SK-N-SH (cell line): ENCODE data around the gene DPP4. TPM values are rescaled to one million over a fixed set of nuclear protein-coding genes. Genes with fewer than 3 reads are reported as not detected.
A peak's percentile ranks its signal among the peaks of the same experiment; 100 is the strongest.
"Not testable (repeated sequence)": the region's sequence is repeated elsewhere in the genome, so short reads cannot be mapped to it uniquely, and the experiment has no call there.

Experiments used
- CTCF ChIA-PET: fragments of 300-600, 350-600 bp; formaldehyde crosslinking; extraction: SDS; loops from one replicate; lab custom pipeline; 2021; lab: Yijun Ruan, JAX
- POLR2A ChIA-PET: fragments of 350-600 bp; sonication (Branson Sonifier 250); formaldehyde crosslinking; extraction: SDS; loops from one replicate; lab custom pipeline; 2020; ENCODE audit warnings: antibody characterized with exemption, inconsistent platforms; lab: Yijun Ruan, JAX
- DNase-seq: peaks from one replicate; pipeline ENCODE4 v3.0.0; 2012
- H2AFZ ChIP-seq: fragments of 200-600 bp; sonication (generic); 2 replicates; pipeline ENCODE4 v1.8.1; 2016; ENCODE audit warnings: antibody characterized with exemption, mild to moderate bottlenecking, low read depth
- H3F3A ChIP-seq: fragments of 200-600 bp; sonication (generic); replicated peaks from 2 replicates; pipeline ENCODE3; 2016; ENCODE audit warnings: antibody characterized with exemption, mild to moderate bottlenecking; ENCODE audit not compliant: insufficient read depth
- H3K27ac ChIP-seq, 2 experiments: fragments of 200-500 bp in 1 of 2; fragments of 200-600 bp in 1 of 2; sonication (Bioruptor generic) in 1 of 2; sonication (generic), shearing (Covaris generic) in 1 of 2; 2 replicates each; pipeline versions ENCODE4 v1.5.1 to v1.6.1; 2014 to 2016; ENCODE audit warnings: low read depth in 2 of 2, inconsistent platforms in 1 of 2, low read length in 1 of 2, mild to moderate bottlenecking in 1 of 2, mixed read lengths in 1 of 2
- H3K27me3 ChIP-seq: fragments of 200-600 bp; sonication (generic), shearing (Covaris generic); 2 replicates; pipeline ENCODE4 v1.6.1; 2016; ENCODE audit warnings: mixed run types; ENCODE audit not compliant: insufficient read depth
- H3K36me3 ChIP-seq, 2 experiments: fragments of 200-500 bp in 1 of 2; fragments of 200-600 bp in 1 of 2; sonication (Bioruptor generic) in 1 of 2; sonication (generic) in 1 of 2; replicated peaks in 1 of 2; 2 replicates each; pipeline versions ENCODE3 to v1.5.1; 2014 to 2016; ENCODE audit warnings: low read length in 1 of 2, mild to moderate bottlenecking in 1 of 2; ENCODE audit not compliant: insufficient read depth in 2 of 2, control insufficient read depth in 1 of 2
- H3K4me1 ChIP-seq, 2 experiments: fragments of 200-500 bp in 1 of 2; fragments of 200-600 bp in 1 of 2; sonication (Bioruptor generic) in 1 of 2; sonication (generic), shearing (Covaris generic) in 1 of 2; 2 replicates each; pipeline versions ENCODE4 v1.5.1 to v1.6.1; 2014 to 2016; ENCODE audit warnings: low read depth in 1 of 2, low read length in 1 of 2, mixed run types in 1 of 2; ENCODE audit not compliant: insufficient read depth in 2 of 2, control insufficient read depth in 1 of 2
- H3K4me2 ChIP-seq: fragments of 200-600 bp; sonication (generic), shearing (Covaris generic); 2 replicates; pipeline ENCODE4 v1.6.1; 2017; ENCODE audit warnings: mixed run types
- H3K4me3 ChIP-seq, 2 experiments: fragments of 200-500 bp in 1 of 2; fragments of 200-600 bp in 1 of 2; sonication (Bioruptor generic) in 1 of 2; sonication (generic), shearing (Covaris generic) in 1 of 2; 2 replicates each; pipeline versions ENCODE4 v1.5.1 to v1.8.1; 2014 to 2016; ENCODE audit warnings: low read depth in 2 of 2, inconsistent platforms in 1 of 2, low read length in 1 of 2, mild to moderate bottlenecking in 1 of 2, mixed read lengths in 1 of 2, moderate library complexity in 1 of 2
- H3K79me2 ChIP-seq: fragments of 200-600 bp; sonication (generic); 2 replicates; pipeline ENCODE4 v1.8.1; 2017; ENCODE audit warnings: mild to moderate bottlenecking; ENCODE audit not compliant: insufficient read depth
- H3K9ac ChIP-seq: fragments of 200-600 bp; sonication (generic); 2 replicates; pipeline ENCODE4 v1.6.1; 2017; ENCODE audit warnings: mixed run types
- H3K9me2 ChIP-seq: fragments of 200-600 bp; sonication (generic); 2 replicates; pipeline ENCODE4 v1.6.1; 2017; ENCODE audit warnings: mixed run types
- H3K9me3 ChIP-seq: fragments of 200-600 bp; sonication (generic); 2 replicates; pipeline ENCODE4 v1.6.1; 2017; ENCODE audit warnings: mixed run types, mild to moderate bottlenecking, moderate library complexity
- H4K20me1 ChIP-seq: fragments of 200-600 bp; sonication (generic); 2 replicates; pipeline ENCODE4 v1.6.1; 2017; ENCODE audit warnings: mild to moderate bottlenecking, mixed run types; ENCODE audit not compliant: insufficient read depth
- CTCF ChIP-seq: fragments of 200-600 bp; sonication (generic); IDR thresholded peaks from 2 replicates; pipeline ENCODE4 v1.6.1; 2017; ENCODE audit warnings: antibody characterized with exemption, mild to moderate bottlenecking, moderate library complexity
- EP300 ChIP-seq, 2 experiments: IDR thresholded peaks; 2 replicates each; pipeline versions ENCODE4 v1.4.0 to v1.6.1; 2012; ENCODE audit warnings: borderline replicate concordance in 1 of 2, low read depth in 1 of 2, low read length in 1 of 2
- FOSL2 ChIP-seq: IDR thresholded peaks from 2 replicates; pipeline ENCODE4 v1.4.0; 2012; ENCODE audit warnings: low read depth, mild to moderate bottlenecking, moderate library complexity, borderline replicate concordance
- FOXJ3 ChIP-seq: sonication (generic); formaldehyde crosslinking; IDR thresholded peaks from 2 replicates; pipeline ENCODE4 v1.5.1; 2020; ENCODE audit warnings: mild to moderate bottlenecking, missing genetic modification reagents
- MAX ChIP-seq: IDR thresholded peaks from 2 replicates; pipeline ENCODE4 v1.4.0; 2012; ENCODE audit warnings: low read depth
- MEF2A ChIP-seq: IDR thresholded peaks from 2 replicates; pipeline ENCODE4 v1.4.0; 2012; ENCODE audit warnings: low read depth, borderline replicate concordance
- MXI1 ChIP-seq: IDR thresholded peaks from 2 replicates; pipeline ENCODE4 v1.6.1; 2012; ENCODE audit warnings: mild to moderate bottlenecking, low read depth, low read length, improper control_type of control experiment
- NRF1 ChIP-seq: IDR thresholded peaks from 2 replicates; pipeline ENCODE4 v1.6.1; 2012; ENCODE audit warnings: low read depth, mild to moderate bottlenecking, low read length
- POLR2AphosphoS5 ChIP-seq: IDR thresholded peaks from 2 replicates; pipeline ENCODE4 v1.6.1; 2012; ENCODE audit warnings: low read depth, low read length
- RAD21 ChIP-seq: IDR thresholded peaks from 2 replicates; pipeline ENCODE4 v1.6.1; 2012; ENCODE audit warnings: mild to moderate bottlenecking, low read length
- RCOR1 ChIP-seq: fragments of 150-350 bp; IDR thresholded peaks from 2 replicates; pipeline ENCODE4 v1.6.1; 2017; ENCODE audit warnings: antibody characterized with exemption, low read length
- RFX5 ChIP-seq: IDR thresholded peaks from 2 replicates; pipeline ENCODE4 v1.6.1; 2012; ENCODE audit warnings: mild to moderate bottlenecking, improper control_type of control experiment, low read length
- TCF12 ChIP-seq: IDR thresholded peaks from 2 replicates; pipeline ENCODE4 v1.4.0; 2012
- USF1 ChIP-seq: IDR thresholded peaks from 2 replicates; pipeline ENCODE4 v1.4.0; 2012; ENCODE audit warnings: low read depth, borderline replicate concordance
- WGBS: methylation state at CpG from one replicate; pipeline ENCODE4 v1.1.6; 2017; ENCODE audit warnings: low lambda C conversion rate; 5-methylcytosine and 5-hydroxymethylcytosine counted together
- polyA plus RNA-seq, 3 experiments: library from polyadenylated mRNA; depleted of rRNA; stranded (reverse); fragments of >200 nt; gene quantifications; 2 replicates each; pipeline ENCODE4 v1.2.3, GENCODE V29; 2012
- TF ChIP-seq, protein P1 (sequence below): IDR thresholded peaks from 2 replicates; pipeline ENCODE4 v1.4.0; 2012; ENCODE audit warnings: low read depth, borderline replicate concordance

Gene DPP4
- polyA plus RNA-seq, 1 of the 3 experiments (the other 2 are of a cell fraction), result 5.0 TPM

DNA sequence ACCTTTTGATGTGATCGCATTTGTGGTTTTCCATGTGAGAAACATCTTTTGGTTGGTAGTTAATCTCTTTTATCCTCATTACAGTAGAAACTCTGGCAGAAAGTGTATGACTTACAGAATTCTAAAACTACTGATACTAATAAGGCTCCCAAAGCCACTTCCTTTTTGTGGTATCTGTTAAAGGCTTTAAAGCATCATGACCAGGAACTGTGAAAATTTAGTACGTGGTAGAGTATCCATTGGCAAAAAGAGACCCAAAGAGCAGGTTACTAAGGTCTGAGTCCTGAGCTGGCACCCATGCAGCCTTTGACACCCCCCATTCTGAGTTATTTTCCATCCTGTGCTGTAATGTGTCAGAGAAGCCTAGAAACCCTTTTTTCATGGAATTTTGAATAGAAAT lies 94.5 kb downstream of the DPP4 start:
- H3K27ac ChIP-seq, result no peak overlapping the region
- H3K4me1 ChIP-seq, result no peaks in the 10 kb centered on the region
- 46% methylated on average over 2 of the region's 2 CpGs for WGBS
- H3F3A ChIP-seq, result no peaks in the 10 kb centered on the region
- no peak overlapping the region for H3K4me3 ChIP-seq
- CTCF ChIA-PET, result interaction anchor here (1.2 kb wide), 1 partner anchor 34 kb away, joined by 3 read pairs; no protein-coding TSS in a partner anchor
- no peak overlapping the region for H3K9ac ChIP-seq
- TF ChIP-seq CTCF, result no peak
- TF ChIP-seq, all 33 proteins: peak for 0
- Histone ChIP-seq H3K9me2 (no peaks in the 10 kb centered on the region), H3K79me2 (no peaks in the 10 kb centered on the region), H4K20me1 (no peaks in the 10 kb centered on the region), H3K36me3 (no peaks in the 10 kb centered on the region), H3K9me3 (no peaks in the 10 kb centered on the region), H3K4me2 (no peak overlapping the region), H2AFZ (no peak overlapping the region), H3K27me3 (peaks cover 9% of the 10 kb centered on the region; the same call in 1 of the 2 replicates)
- POLR2A ChIA-PET, result no interaction called here
- no peak for DNase-seq

DNA sequence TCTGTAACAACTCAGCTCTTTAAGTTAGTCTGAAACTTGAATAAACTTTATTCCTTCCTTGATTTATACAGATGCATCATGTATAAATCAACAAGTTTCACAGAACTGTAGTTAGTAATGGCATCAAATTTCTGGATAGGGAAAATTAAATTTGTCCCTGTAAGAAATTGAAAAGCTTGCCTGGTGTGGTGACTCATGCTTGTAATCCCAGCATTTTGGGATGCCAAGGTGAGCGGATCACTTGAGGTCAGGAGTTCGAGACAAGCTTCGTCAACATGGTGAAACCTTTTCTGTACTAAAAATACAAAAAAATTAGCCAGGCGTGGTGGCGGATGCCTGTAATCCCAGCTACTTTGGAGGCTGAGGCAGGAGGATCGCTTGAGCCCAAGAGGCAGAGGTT lies 96.1 kb downstream of the DPP4 start:
- H3K4me1 ChIP-seq, H3K4me2 ChIP-seq, H3K79me2 ChIP-seq, H2AFZ ChIP-seq, H3K27ac ChIP-seq, H3F3A ChIP-seq, H3K36me3 ChIP-seq, H3K9me3 ChIP-seq, H3K27me3 ChIP-seq, POLR2A ChIA-PET, H3K4me3 ChIP-seq, H4K20me1 ChIP-seq, DNase-seq, H3K9ac ChIP-seq, H3K9me2 ChIP-seq: not testable (repeated sequence)
- CTCF ChIA-PET, result interaction anchor here (1.4 kb wide), 1 partner anchor 30 kb away, joined by 5 read pairs; no protein-coding TSS in a partner anchor
- peak; percentile 12; the same call in 1 of the 2 replicates for TF ChIP-seq FOSL2
- 43% methylated on average over 6 of the region's 6 CpGs for WGBS

GRCh38 chr2:161976917-161977316 lies 97.1 kb downstream of the DPP4 start:
- Histone ChIP-seq H3K4me1 (no peaks in the 10 kb centered on the region), H3K9ac (no peak overlapping the region), H2AFZ (no peak overlapping the region), H3K4me3 (no peak overlapping the region), H3K9me3 (no peaks in the 10 kb centered on the region), H3K27ac (no peak overlapping the region), H3K36me3 (no peaks in the 10 kb centered on the region), H3K4me2 (no peak overlapping the region), H3F3A (no peaks in the 10 kb centered on the region), H3K27me3 (peaks cover 9% of the 10 kb centered on the region; the same call in 1 of the 2 replicates), H3K79me2 (no peaks in the 10 kb centered on the region), H4K20me1 (no peaks in the 10 kb centered on the region), H3K9me2 (no peaks in the 10 kb centered on the region)
- no peak for TF ChIP-seq TCF12
- TF ChIP-seq MEF2A, result no peak
- TF ChIP-seq MAX, result no peak
- TF ChIP-seq POLR2AphosphoS5, result no peak
- TF ChIP-seq RFX5, result no peak
- TF ChIP-seq RAD21, result no peak
- no peak for TF ChIP-seq FOSL2
- TF ChIP-seq FOXJ3 (CRISPR knock-in tag), result no peak
- TF ChIP-seq USF1, result no peak
- TF ChIP-seq, protein P1, sequence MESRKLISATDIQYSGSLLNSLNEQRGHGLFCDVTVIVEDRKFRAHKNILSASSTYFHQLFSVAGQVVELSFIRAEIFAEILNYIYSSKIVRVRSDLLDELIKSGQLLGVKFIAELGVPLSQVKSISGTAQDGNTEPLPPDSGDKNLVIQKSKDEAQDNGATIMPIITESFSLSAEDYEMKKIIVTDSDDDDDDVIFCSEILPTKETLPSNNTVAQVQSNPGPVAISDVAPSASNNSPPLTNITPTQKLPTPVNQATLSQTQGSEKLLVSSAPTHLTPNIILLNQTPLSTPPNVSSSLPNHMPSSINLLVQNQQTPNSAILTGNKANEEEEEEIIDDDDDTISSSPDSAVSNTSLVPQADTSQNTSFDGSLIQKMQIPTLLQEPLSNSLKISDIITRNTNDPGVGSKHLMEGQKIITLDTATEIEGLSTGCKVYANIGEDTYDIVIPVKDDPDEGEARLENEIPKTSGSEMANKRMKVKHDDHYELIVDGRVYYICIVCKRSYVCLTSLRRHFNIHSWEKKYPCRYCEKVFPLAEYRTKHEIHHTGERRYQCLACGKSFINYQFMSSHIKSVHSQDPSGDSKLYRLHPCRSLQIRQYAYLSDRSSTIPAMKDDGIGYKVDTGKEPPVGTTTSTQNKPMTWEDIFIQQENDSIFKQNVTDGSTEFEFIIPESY, result no peak
- TF ChIP-seq RCOR1, result no peak
- TF ChIP-seq EP300 (IDR thresholded peaks at IDR 0.05; ENCODE audit: borderline replicate concordance in 1 of 2, low read depth in 1 of 2, low read length in 1 of 2), result no peak
- no peak for TF ChIP-seq NRF1
- no peak for TF ChIP-seq MXI1
- TF ChIP-seq CTCF, result no peak
- DNase-seq, result no peak
- CTCF ChIA-PET, result interaction anchor here (1.4 kb wide), 1 partner anchor 29 kb away, joined by 5 read pairs; no protein-coding TSS in a partner anchor
- POLR2A ChIA-PET, result no interaction called here
